ENCODE measurements around the gene LRP1.

Gene LRP1

GRCh38 chr12:57240066-57240921 is 112.0 kb downstream of the LRP1 start:
- no peak for TF ChIP-seq CTCF (IDR thresholded peaks at IDR 0.05; ENCODE audit: extremely low read depth, insufficient read depth, missing control alignments)
- peak; percentile 66 for DNase-seq (ENCODE audit: low spot score)
- in situ Hi-C loops (cut with MboI; ENCODE audit: low pct_unique_long_range_greater_than_20kb, low sequenced_read_pairs, unreplicated experiment), result no loop called here

GRCh38 chr12:57240926-57241401 is 112.7 kb downstream of the LRP1 start:
- no peak for DNase-seq (ENCODE audit: low spot score)

GRCh38 chr12:57241402-57242310 is 113.4 kb downstream of the LRP1 start:
- TF ChIP-seq CTCF (IDR thresholded peaks at IDR 0.05; ENCODE audit: extremely low read depth, insufficient read depth, missing control alignments), result no peak
- in situ Hi-C loops (cut with MboI; ENCODE audit: low pct_unique_long_range_greater_than_20kb, low sequenced_read_pairs, unreplicated experiment), result no loop called here
- no peak for DNase-seq (ENCODE audit: low spot score)

More at GRCh38 chr12:57240926-57241401, 112.7 kb downstream of the LRP1 start:
- in situ Hi-C loops (cut with MboI; ENCODE audit: low pct_unique_long_range_greater_than_20kb, low sequenced_read_pairs, unreplicated experiment), result no loop called here
- no peak for TF ChIP-seq CTCF (IDR thresholded peaks at IDR 0.05; ENCODE audit: extremely low read depth, insufficient read depth, missing control alignments)

GRCh38 chr12:57242329-57242690 is 114.0 kb downstream of the LRP1 start:
- TF ChIP-seq CTCF (IDR thresholded peaks at IDR 0.05; ENCODE audit: extremely low read depth, insufficient read depth, missing control alignments), result no peak
- in situ Hi-C loops (cut with MboI; ENCODE audit: low pct_unique_long_range_greater_than_20kb, low sequenced_read_pairs, unreplicated experiment), result no loop called here
- no peak for DNase-seq (ENCODE audit: low spot score)

- peak; percentile 74 for DNase-seq (ENCODE audit: low spot score)
- in situ Hi-C loops (cut with MboI; ENCODE audit: low pct_unique_long_range_greater_than_20kb, low sequenced_read_pairs, unreplicated experiment), result no loop called here
- peak; percentile 86 for TF ChIP-seq CTCF (IDR thresholded peaks at IDR 0.05; ENCODE audit: extremely low read depth, insufficient read depth, missing control alignments)
These were observed 114.6 kb downstream of the LRP1 start for GRCh38 chr12:57242691-57243454.

All from GM13977 (cell line).